Activated CD4-positive, alpha-beta T cell treated with anti-CD3 and anti-CD28 coated beads for 4 hours (primary cell): ENCODE data around the gene PTPRJ.
"Not testable (repeated sequence)": the region's sequence is repeated elsewhere in the genome, so short reads cannot be mapped to it uniquely, and the experiment has no call there.

Experiments used
- DNase-seq, 2 donors: peaks; one replicate each; pipeline ENCODE4 v3.0.0-alpha.2; 2020

Gene PTPRJ

GRCh38 chr11:48020092-48020755, 39.9 kb downstream of the PTPRJ start:
- DNase-seq: peak; percentile 31 to 35

GRCh38 chr11:48021201-48021820, 41.0 kb downstream of the PTPRJ start:
- not testable (repeated sequence) for DNase-seq

GRCh38 chr11:48022445-48022844, 42.1 kb downstream of the PTPRJ start:
- no peak for DNase-seq

- DNase-seq: not testable (repeated sequence)
These were observed 43.2 kb downstream of the PTPRJ start for GRCh38 chr11:48023608-48024007.

GRCh38 chr11:48024635-48025071, 44.3 kb downstream of the PTPRJ start:
- DNase-seq: no peak

GRCh38 chr11:48025293-48025983, 45.1 kb downstream of the PTPRJ start:
- DNase-seq: no peak

- no peak for DNase-seq
These were observed 45.6 kb downstream of the PTPRJ start for GRCh38 chr11:48025984-48026340.

- DNase-seq: no peak
These were observed 48.7 kb downstream of the PTPRJ start for GRCh38 chr11:48028914-48029680.

- no peak for DNase-seq
These were observed 49.4 kb downstream of the PTPRJ start for GRCh38 chr11:48029681-48030290.

- no peak for DNase-seq
These were observed 51.2 kb downstream of the PTPRJ start for GRCh38 chr11:48031602-48032001.

GRCh38 chr11:48032721-48033120, 52.4 kb downstream of the PTPRJ start:
- no peak for DNase-seq

GRCh38 chr11:48033918-48034341, 53.6 kb downstream of the PTPRJ start:
- no peak for DNase-seq

- DNase-seq: no peak
These were observed 54.8 kb downstream of the PTPRJ start for GRCh38 chr11:48034926-48035871.

GRCh38 chr11:48036011-48036410, 55.7 kb downstream of the PTPRJ start:
- no peak for DNase-seq

GRCh38 chr11:48036466-48036865, 56.1 kb downstream of the PTPRJ start:
- no peak for DNase-seq

GRCh38 chr11:48037709-48038468, 57.5 kb downstream of the PTPRJ start:
- DNase-seq: no peak

- DNase-seq: no peak
These were observed 60.6 kb downstream of the PTPRJ start for GRCh38 chr11:48040830-48041444.

- no peak for DNase-seq
These were observed 61.7 kb downstream of the PTPRJ start for GRCh38 chr11:48041877-48042695.
